Panc1 (cell line): ENCODE results near the gene DNAJA1. TPM values are rescaled to one million over a fixed set of nuclear protein-coding genes. Genes with fewer than 3 reads are reported as not detected.

Experiments
- ATAC-seq: fragments of 200-7000 bp; cut with Tn5 transposase; 2 replicates; pipeline ENCODE4 v1.9.1; 2020; ENCODE audit warnings: mild to moderate bottlenecking, moderate library complexity
- BruUV-seq: library from RNA; stranded (reverse); fragments of 400-500 nt; replicated peaks from 2 replicates; lab custom pipeline; 2021; lab: Mats Ljungman, UMichigan
- CTCF ChIA-PET: fragments of 300-600 bp; sonication (Branson Sonifier 250); formaldehyde crosslinking; loops from one replicate; lab custom pipeline; 2022; ENCODE audit warnings: antibody characterized with exemption; lab: Charles Lee
- POLR2A ChIA-PET: fragments of 300-600 bp; sonication (Branson Sonifier 250); formaldehyde crosslinking; loops from one replicate; lab custom pipeline; 2022; ENCODE audit warnings: antibody characterized with exemption; lab: Charles Lee
- DNase-seq: peaks from one replicate; pipeline ENCODE4 v3.0.0-alpha.2; 2010; ENCODE audit warnings: low read depth, low spot score
- H3K27ac ChIP-seq: 2 replicates; pipeline ENCODE4 v1.5.1; 2011; ENCODE audit warnings: mild to moderate bottlenecking, low read length, inconsistent platforms
- H3K27me3 ChIP-seq: fragments of 200-500 bp; sonication (Bioruptor generic); 2 replicates; pipeline ENCODE4 v1.6.0; 2014; ENCODE audit warnings: low read length, inconsistent platforms; ENCODE audit not compliant: control insufficient read depth, insufficient read depth
- H3K36me3 ChIP-seq: fragments of 200-500 bp; sonication (Bioruptor generic); 2 replicates; pipeline ENCODE4 v1.5.1; 2014; ENCODE audit warnings: inconsistent platforms, mild to moderate bottlenecking, low read length, moderate library complexity; ENCODE audit not compliant: control insufficient read depth, insufficient read depth
- H3K4me1 ChIP-seq: 2 replicates; pipeline ENCODE4 v1.5.1; 2011; ENCODE audit warnings: inconsistent platforms, mild to moderate bottlenecking, low read length, moderate library complexity; ENCODE audit not compliant: control insufficient read depth, insufficient read depth
- H3K4me3 ChIP-seq, 2 experiments: 2 replicates each; pipeline ENCODE4 v1.5.1; 2011 to 2012; ENCODE audit warnings: low read depth in 2 of 2, low read length in 2 of 2, mild to moderate bottlenecking in 2 of 2, inconsistent platforms in 1 of 2, moderate library complexity in 1 of 2
- H3K9me3 ChIP-seq: fragments of 200-500 bp; sonication (Bioruptor generic); 2 replicates; pipeline ENCODE4 v1.5.1; 2014; ENCODE audit warnings: low read depth, mild to moderate bottlenecking, inconsistent platforms, low read length, moderate library complexity; ENCODE audit not compliant: control insufficient read depth, insufficient read depth
- CTCF ChIP-seq: fragments of 450-650 bp; IDR thresholded peaks from 2 replicates; pipeline ENCODE4 v1.5.1; 2017; ENCODE audit warnings: mild to moderate bottlenecking
- POLR2AphosphoS5 ChIP-seq: IDR thresholded peaks from 2 replicates; pipeline ENCODE4 v1.6.1; 2012; ENCODE audit warnings: mild to moderate bottlenecking, low read depth, low read length, moderate library complexity
- REST ChIP-seq, 2 experiments: IDR thresholded peaks; 2 replicates each; pipeline ENCODE4 v1.6.1; 2011 to 2012; ENCODE audit warnings: low read depth in 2 of 2, control low read depth in 1 of 2, low read length in 1 of 2, mild to moderate bottlenecking in 1 of 2, moderate library complexity in 1 of 2; ENCODE audit not compliant: insufficient read depth in 1 of 2
- SIN3A ChIP-seq: IDR thresholded peaks from 2 replicates; pipeline ENCODE4 v1.6.1; 2012; ENCODE audit warnings: low read depth, mild to moderate bottlenecking, low read length, moderate library complexity, borderline replicate concordance; ENCODE audit not compliant: insufficient read depth
- TCF7L2 ChIP-seq: IDR thresholded peaks from 2 replicates; pipeline ENCODE4 v1.6.1; 2011; ENCODE audit warnings: mild to moderate bottlenecking, low read depth, low read length, inconsistent platforms
- in situ Hi-C: cut with HindIII; loops from 2 replicates; pipeline ENCODE4 v1.10.0; 2016; ENCODE audit warnings: low sequenced_read_pairs, low pct_unique_long_range_greater_than_20kb
- intact Hi-C: fragments of 100-400 bp; cut with micrococcal nuclease; formaldehyde crosslinking; loops from one replicate; pipeline ENCODE4 v1.10.0; 2022; ENCODE audit not compliant: unreplicated experiment
- total RNA-seq: library from RNA; stranded (reverse); gene quantifications from one replicate; pipeline ENCODE4 v1.2.1, GENCODE V29; 2021; ENCODE audit not compliant: unreplicated experiment

The DNAJA1 gene
- total RNA-seq, 1 experiment from 2014 or later, result 246 TPM

GRCh38 chr9:33081128-33081851, 56.2 kb downstream of the DNAJA1 start:
- peak overlapping the region; percentile 16 to 36; a peak in 2 of 4 replicates for H3K4me3 ChIP-seq
- in situ Hi-C loops, result no loop called here

GRCh38 chr9:33082128-33082527, 57.1 kb downstream of the DNAJA1 start:
- no peak for DNase-seq
- Histone ChIP-seq H3K4me1 (peaks cover 10% of the 10 kb centered on the region; the same call in 1 of the 2 replicates), H3K4me3 (no peak overlapping the region), H3K27ac (no peak overlapping the region), H3K36me3 (no peaks in the 10 kb centered on the region), H3K27me3 (no peaks in the 10 kb centered on the region), H3K9me3 (no peaks in the 10 kb centered on the region)
- intact Hi-C loops (loop anchor here (5.0 kb wide), 1 partner anchor 90 kb away; no protein-coding TSS in a partner anchor), in situ Hi-C loops (no loop called here)
- no peak for ATAC-seq
- no TSS peak for BruUV-seq
- POLR2A ChIA-PET, result no interaction called here
- CTCF ChIA-PET, result no interaction called here
- TF ChIP-seq TCF7L2 (no peak), SIN3A (no peak), POLR2AphosphoS5 (no peak), REST (IDR thresholded peaks at IDR 0.05; ENCODE audit: insufficient read depth in 1 of 2, low read depth in 2 of 2, low read length in 1 of 2) (no peak)

More at GRCh38 chr9:33081128-33081851, 56.2 kb downstream of the DNAJA1 start:
- H3K27me3 ChIP-seq, result no peaks in the 10 kb centered on the region
- ATAC-seq (peak; percentile 68), DNase-seq (peak; percentile 53)
- TF ChIP-seq TCF7L2 (no peak), REST (IDR thresholded peaks at IDR 0.05; ENCODE audit: insufficient read depth in 1 of 2, low read depth in 2 of 2, low read length in 1 of 2) (no peak), CTCF (peak; percentile 85), SIN3A (no peak), POLR2AphosphoS5 (no peak)
- peaks cover 10% of the 10 kb centered on the region; the same call in 1 of the 2 replicates for H3K4me1 ChIP-seq
- peak overlapping the region; percentile 36; the same call in 1 of the 2 replicates for H3K27ac ChIP-seq
- ChIA-PET POLR2A (no interaction called here), CTCF (no interaction called here)
- no peaks in the 10 kb centered on the region for H3K9me3 ChIP-seq
- H3K36me3 ChIP-seq, result no peaks in the 10 kb centered on the region
- BruUV-seq, result no TSS peak
- intact Hi-C loops, result loop anchor here (1.0 to 5.0 kb wide), 2 partner anchors 91 to 144 kb away; no protein-coding TSS in a partner anchor
